Measurements from ENCODE around the gene AFF3. TPM values are rescaled to one million over a fixed set of nuclear protein-coding genes. Genes with fewer than 3 reads are reported as not detected.
A peak's percentile ranks its signal among the peaks of the same experiment; 100 is the strongest.

AFF3 gene
- total RNA-seq, 1 donor from 2014 or later: not detected

- DNase-seq: no peak
Observed at GRCh38 chr2:100039291-100039980, 103.0 kb downstream of the AFF3 start.

GRCh38 chr2:100038011-100038410 lies 104.4 kb downstream of the AFF3 start:
- no peak for DNase-seq

GRCh38 chr2:100036793-100037192 lies 105.6 kb downstream of the AFF3 start:
- peak; percentile 2 for DNase-seq

- no peak for DNase-seq
Observed at GRCh38 chr2:100036026-100036425, 106.4 kb downstream of the AFF3 start.

- DNase-seq: no peak
Observed at GRCh38 chr2:100034431-100034830, 108.0 kb downstream of the AFF3 start.

GRCh38 chr2:100033976-100034375 lies 108.4 kb downstream of the AFF3 start:
- DNase-seq: no peak

- DNase-seq: no peak
Observed at GRCh38 chr2:100031604-100032003, 110.8 kb downstream of the AFF3 start.

- no peak for DNase-seq
Observed at GRCh38 chr2:100029460-100029859, 112.9 kb downstream of the AFF3 start.

GRCh38 chr2:100021791-100022340 lies 120.5 kb downstream of the AFF3 start:
- DNase-seq: no peak

- no peak for DNase-seq
Observed at GRCh38 chr2:100019499-100019898, 122.9 kb downstream of the AFF3 start.

- DNase-seq: no peak
Observed at GRCh38 chr2:100018341-100019193, 123.8 kb downstream of the AFF3 start.

GRCh38 chr2:100017633-100018032 lies 124.8 kb downstream of the AFF3 start:
- no peak for DNase-seq

GRCh38 chr2:100016756-100017155 lies 125.6 kb downstream of the AFF3 start:
- DNase-seq: no peak

GRCh38 chr2:100015849-100016248 lies 126.5 kb downstream of the AFF3 start:
- no peak for DNase-seq

GRCh38 chr2:100013892-100014677 lies 128.3 kb downstream of the AFF3 start:
- peak; percentile 30 for DNase-seq

- no peak for DNase-seq
Observed at GRCh38 chr2:100012561-100012960, 129.8 kb downstream of the AFF3 start.

- no peak for DNase-seq
Observed at GRCh38 chr2:100011272-100011731, 131.1 kb downstream of the AFF3 start.

- DNase-seq: no peak
Observed at GRCh38 chr2:100010606-100011005, 131.8 kb downstream of the AFF3 start.

GRCh38 chr2:100009743-100010142 lies 132.6 kb downstream of the AFF3 start:
- no peak for DNase-seq

GRCh38 chr2:100008956-100009355 lies 133.4 kb downstream of the AFF3 start:
- DNase-seq: no peak

- DNase-seq: no peak
Observed at GRCh38 chr2:100006516-100006915, 135.9 kb downstream of the AFF3 start.

GRCh38 chr2:100004959-100005387 lies 137.4 kb downstream of the AFF3 start:
- DNase-seq: no peak
